ENCODE data around the gene PARP1.
"Not testable (repeated sequence)": the region's sequence is repeated elsewhere in the genome, so short reads cannot be mapped to it uniquely, and the experiment has no call there.

The PARP1 gene

DNA sequence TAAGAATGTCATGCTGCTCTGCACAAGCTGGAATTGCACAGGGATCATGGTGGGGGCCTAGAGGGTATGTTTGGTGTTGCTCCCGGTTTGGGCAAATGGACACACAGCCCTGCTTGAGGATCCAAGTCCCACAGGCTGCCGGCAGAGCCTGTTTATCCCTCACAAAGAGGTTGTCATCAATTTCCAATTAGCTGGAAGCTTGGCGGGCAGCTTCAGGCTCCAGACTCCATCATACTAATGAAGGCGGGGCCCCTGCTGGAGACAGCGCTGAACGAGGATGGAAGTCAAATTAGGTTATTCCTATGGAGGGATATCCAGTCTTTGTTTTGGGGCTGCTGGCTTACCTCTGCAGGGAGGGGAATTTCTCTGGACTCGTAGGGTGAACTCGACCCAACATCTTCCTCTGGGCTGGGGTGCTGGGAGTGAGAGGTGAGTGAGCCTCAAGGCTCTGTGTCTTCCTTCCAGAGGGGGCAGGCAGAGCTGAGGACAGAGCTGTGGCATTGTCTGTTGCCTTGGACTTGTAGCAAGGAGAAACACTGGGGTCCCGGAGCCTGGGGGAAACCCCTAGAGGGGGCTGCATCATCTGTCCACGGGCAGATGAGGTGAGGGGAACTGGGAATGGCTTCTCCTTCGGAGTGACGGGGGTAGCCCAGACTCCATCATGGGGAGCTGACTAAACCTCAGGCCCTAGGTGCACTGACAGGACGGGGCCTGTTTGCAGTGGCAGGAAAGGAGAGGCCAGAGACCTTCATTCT is 24.9 kb upstream of the PARP1 start:
- H3K4me3 ChIP-seq (replicated peaks; ENCODE audit: low read depth, low read length), result no peak overlapping the region
- no peak for DNase-seq (ENCODE audit: low read depth)
- TF ChIP-seq, protein P1, sequence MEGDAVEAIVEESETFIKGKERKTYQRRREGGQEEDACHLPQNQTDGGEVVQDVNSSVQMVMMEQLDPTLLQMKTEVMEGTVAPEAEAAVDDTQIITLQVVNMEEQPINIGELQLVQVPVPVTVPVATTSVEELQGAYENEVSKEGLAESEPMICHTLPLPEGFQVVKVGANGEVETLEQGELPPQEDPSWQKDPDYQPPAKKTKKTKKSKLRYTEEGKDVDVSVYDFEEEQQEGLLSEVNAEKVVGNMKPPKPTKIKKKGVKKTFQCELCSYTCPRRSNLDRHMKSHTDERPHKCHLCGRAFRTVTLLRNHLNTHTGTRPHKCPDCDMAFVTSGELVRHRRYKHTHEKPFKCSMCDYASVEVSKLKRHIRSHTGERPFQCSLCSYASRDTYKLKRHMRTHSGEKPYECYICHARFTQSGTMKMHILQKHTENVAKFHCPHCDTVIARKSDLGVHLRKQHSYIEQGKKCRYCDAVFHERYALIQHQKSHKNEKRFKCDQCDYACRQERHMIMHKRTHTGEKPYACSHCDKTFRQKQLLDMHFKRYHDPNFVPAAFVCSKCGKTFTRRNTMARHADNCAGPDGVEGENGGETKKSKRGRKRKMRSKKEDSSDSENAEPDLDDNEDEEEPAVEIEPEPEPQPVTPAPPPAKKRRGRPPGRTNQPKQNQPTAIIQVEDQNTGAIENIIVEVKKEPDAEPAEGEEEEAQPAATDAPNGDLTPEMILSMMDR (IDR thresholded peaks at IDR 0.05; ENCODE audit: low read length, missing control alignments), result no peak

DNA sequence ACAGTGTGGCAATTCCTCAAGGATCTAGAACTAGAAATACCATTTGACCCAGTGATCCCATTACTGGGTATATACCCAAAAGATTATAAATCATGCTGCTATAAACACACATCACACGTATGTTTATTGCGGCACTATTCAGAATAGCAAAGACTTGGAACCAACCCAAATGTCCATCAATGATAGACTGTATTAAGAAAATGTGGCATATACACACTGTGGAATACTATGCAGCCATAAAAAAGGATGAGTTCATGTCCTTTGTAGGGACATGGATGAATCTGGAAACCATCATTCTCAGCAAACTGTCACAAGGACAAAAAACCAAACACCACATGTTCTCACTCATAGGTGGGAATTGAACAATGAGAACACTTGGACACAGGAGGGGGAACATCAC is 24.0 kb upstream of the PARP1 start:
- H3K4me3 ChIP-seq (replicated peaks; ENCODE audit: low read depth, low read length), result not testable (repeated sequence)

DNA sequence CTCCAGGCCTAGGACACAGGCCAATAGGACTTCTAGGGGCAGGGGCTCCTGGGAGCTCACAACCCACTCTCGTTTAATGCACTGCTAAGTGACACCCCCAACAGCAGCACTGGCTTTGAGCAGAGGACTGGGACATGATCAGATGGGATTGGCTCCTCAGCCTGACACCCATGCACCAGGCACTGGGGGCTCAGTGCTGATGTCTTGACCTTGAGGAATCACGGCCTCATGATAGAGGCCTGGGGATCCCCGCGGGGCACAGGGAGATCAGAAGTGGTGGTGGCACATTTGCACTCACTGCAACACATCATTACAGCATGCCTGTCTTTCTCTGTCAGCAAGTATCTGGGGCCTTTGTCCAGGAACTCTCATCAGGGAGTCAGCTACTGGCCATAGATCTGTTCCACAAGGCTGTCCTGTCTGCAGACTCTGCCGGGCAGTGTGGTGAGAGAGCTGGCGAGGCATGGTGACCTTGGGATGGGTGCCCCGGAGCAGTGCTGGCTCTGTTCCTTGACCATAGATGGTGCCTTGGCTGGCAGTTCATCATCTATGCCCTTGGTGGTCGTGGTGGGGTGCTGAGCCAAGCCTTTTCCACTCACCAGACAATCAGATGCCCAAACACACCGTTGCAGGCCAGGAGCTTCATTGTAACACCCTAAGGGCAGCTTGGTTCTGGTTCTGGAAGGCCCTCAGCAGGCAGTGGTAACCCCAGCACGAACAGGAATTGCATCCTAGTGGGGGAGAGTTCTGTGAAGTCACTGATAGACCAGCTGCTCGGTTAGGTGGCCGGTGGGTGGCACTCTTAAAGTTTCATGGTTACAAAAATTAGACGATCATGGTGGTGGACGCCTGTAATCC is 22.2 kb upstream of the PARP1 start:
- TF ChIP-seq, protein P1 (IDR thresholded peaks at IDR 0.05; ENCODE audit: low read length, missing control alignments), result no peak
- no peak overlapping the region for H3K4me3 ChIP-seq (replicated peaks; ENCODE audit: low read depth, low read length)
- no peak for DNase-seq (ENCODE audit: low read depth)

More for the DNA sequence above, 24.0 kb upstream of the PARP1 start:
- DNase-seq (ENCODE audit: low read depth), result not testable (repeated sequence)

DNA sequence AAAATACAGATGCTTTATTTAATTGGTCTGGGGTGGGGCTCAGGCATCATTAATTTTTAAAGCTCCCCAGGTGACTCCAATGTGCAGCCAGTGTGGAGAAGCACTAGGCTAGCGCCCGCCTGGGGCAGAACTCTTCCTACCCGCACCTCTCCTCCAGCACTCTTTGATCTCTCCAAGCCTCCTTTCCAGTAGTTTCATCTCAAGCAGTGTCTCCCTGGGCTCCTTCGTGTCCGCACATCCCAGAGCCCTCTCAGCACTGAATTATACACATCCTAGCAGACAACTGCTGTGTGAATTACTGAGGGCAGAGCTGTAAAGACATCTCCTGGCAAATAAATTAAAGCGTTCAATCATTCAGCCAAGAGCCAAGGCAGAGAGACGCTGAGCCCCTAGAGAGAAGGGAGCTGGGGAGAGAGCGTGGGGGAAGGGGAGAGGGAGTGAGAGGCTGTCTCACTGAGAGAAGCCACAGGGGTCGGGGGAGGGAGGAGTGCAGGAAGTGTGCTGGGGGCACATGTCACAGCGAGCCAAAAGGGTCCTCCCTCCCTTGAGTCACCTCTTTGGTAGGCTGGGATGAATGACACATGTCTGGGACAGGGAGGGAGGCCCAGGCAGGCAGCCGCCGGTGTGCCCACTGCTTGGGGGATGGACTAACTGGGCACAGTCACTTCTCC is 21.0 kb upstream of the PARP1 start:
- H3K4me3 ChIP-seq (replicated peaks; ENCODE audit: low read depth, low read length), result no peak overlapping the region
- TF ChIP-seq, protein P1 (IDR thresholded peaks at IDR 0.05; ENCODE audit: low read length, missing control alignments), result no peak
- no peak for DNase-seq (ENCODE audit: low read depth)

DNA sequence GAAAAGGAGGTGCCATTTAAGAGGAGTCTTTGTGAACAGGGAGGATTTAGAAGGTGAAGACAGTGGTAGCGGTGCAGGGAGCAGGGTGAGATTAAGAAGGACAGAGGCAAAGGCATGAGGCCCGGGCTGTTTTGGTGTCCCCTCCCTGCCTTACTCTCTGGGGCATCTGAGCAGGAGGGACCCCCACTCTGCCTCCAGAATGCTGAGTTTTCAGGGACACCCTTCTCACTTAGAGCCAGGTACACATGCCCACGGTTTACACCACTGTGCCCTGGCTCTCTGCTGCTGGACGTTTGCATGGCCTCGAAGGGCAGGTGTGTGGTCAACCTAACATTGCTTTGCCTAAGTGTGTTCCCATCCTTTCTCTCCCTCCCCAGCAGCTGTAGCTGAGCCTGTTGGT is 20.5 kb upstream of the PARP1 start:
- TF ChIP-seq, protein P1 (IDR thresholded peaks at IDR 0.05; ENCODE audit: low read length, missing control alignments), result no peak
- DNase-seq (ENCODE audit: low read depth), result no peak
- H3K4me3 ChIP-seq (replicated peaks; ENCODE audit: low read depth, low read length), result no peak overlapping the region

DNA sequence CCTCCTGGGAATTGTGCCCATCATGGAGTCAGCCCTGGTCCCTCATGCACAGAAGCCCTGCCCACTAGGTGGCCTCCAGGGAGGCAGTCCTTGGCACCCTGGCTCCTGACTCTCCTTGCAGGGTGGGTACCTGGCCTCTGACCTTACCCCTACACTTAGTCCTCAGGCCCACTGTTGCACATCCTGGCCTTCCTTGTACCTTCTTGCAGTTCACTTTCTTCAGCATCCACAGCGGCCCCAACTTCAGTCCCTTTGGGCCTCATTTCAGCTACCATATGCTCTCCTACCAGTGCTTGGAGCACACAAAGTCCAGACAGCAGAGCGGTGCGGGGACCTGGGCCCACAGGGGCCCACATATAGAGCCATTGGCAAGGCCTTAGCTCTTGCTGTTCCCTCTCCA is 19.2 kb upstream of the PARP1 start:
- H3K4me3 ChIP-seq (replicated peaks; ENCODE audit: low read depth, low read length), result no peak overlapping the region
- TF ChIP-seq, protein P1 (IDR thresholded peaks at IDR 0.05; ENCODE audit: low read length, missing control alignments), result no peak
- DNase-seq (ENCODE audit: low read depth), result no peak

DNA sequence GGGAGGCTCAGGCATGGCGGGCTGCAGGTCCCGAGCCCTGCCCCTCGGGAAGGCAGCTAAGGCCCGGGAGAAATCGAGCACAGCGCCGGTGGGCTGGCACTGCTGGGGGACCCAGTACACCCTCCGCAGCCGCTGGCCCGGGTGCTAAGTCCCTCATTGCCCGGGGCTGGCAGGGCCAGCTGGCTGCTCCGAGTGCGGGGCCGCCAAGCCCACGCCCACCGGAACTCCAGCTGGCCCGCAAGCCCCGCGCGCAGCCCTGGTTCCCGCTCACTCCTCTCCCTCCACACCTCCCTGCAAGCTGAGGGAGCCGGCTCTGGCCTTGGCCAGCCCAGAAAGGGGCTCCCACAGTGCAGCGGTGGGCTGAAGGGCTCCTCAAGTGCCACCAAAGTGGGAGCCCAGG is 18.5 kb upstream of the PARP1 start:
- not testable (repeated sequence) for H3K4me3 ChIP-seq (replicated peaks; ENCODE audit: low read depth, low read length); DNase-seq (ENCODE audit: low read depth)

Measured in fibroblast of pulmonary artery (primary cell).